ENCODE data around the gene RAP2A. TPM values are rescaled to one million over a fixed set of nuclear protein-coding genes. Genes with fewer than 3 reads are reported as not detected.

Gene RAP2A
- total and polyA plus RNA-seq, 9 of the 15 experiments (the other 6 are each of a cell fraction or from before 2014, with no cell fraction given): 1.8 to 11.7 (median 5.6) TPM

DNA sequence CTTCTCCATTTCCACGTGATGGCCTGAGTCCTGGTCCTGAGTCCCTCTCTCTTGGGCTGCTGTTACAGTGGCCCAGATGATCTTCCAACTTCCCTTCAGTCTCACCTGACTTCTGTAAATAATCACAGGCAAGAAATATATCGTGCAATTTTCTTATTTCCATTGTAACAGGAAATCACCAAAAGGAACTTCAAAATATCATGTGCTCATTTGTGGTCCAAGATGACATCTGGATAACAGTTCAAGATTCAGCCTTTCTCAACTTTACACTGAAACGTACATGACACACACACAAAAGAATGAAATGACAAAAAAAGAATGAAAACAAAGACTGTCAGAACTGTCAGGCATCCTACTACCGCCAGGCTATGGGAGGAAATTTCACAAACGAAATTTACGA, 22.0 kb upstream of the RAP2A start (continued):
- TF ChIP-seq, protein P1, sequence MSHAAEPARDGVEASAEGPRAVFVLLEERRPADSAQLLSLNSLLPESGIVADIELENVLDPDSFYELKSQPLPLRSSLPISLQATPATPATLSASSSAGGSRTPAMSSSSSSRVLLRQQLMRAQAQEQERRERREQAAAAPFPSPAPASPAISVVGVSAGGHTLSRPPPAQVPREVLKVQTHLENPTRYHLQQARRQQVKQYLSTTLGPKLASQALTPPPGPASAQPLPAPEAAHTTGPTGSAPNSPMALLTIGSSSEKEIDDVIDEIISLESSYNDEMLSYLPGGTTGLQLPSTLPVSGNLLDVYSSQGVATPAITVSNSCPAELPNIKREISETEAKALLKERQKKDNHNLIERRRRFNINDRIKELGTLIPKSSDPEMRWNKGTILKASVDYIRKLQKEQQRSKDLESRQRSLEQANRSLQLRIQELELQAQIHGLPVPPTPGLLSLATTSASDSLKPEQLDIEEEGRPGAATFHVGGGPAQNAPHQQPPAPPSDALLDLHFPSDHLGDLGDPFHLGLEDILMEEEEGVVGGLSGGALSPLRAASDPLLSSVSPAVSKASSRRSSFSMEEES (CRISPR knock-in tag; IDR thresholded peaks at IDR 0.05): no peak

DNA sequence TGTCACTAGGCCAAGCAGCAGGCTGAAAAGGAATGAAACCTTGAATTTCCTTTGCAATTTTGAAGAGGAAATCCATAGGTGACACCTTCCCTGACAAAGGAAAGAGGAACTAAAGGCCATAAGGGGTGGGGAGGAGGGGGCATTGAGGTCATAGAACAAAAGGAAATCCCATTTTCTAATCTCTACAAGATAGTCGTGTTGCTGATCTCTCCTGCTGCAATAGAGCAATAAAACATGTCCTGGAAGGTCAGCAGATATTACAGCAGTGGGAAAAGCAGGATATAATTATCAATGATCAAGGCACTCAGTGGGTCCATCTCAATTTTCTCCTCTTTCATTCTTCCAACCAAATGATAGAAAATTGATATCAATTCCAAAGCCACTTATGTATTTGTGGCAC, 20.3 kb upstream of the RAP2A start:
- no peak overlapping the region for H3K4me3 ChIP-seq
- H3K27me3 ChIP-seq (ENCODE audit: control insufficient read depth in 2 of 2, insufficient read depth in 2 of 2, low read length in 2 of 2): no peaks in the 10 kb centered on the region
- no peaks in the 10 kb centered on the region for H3K79me2 ChIP-seq (ENCODE audit: control insufficient read depth, insufficient read depth, low read length)
- BruUV-seq (replicated peaks): no TSS peak
- no peaks in the 10 kb centered on the region for H4K20me1 ChIP-seq (replicated peaks; ENCODE audit: control insufficient read depth, insufficient read depth, low read length)
- in situ Hi-C loops (cut with MboI): no loop called here
- no peak overlapping the region for H3K4me2 ChIP-seq (ENCODE audit: insufficient read depth, low read length)
- TF ChIP-seq, protein P2, sequence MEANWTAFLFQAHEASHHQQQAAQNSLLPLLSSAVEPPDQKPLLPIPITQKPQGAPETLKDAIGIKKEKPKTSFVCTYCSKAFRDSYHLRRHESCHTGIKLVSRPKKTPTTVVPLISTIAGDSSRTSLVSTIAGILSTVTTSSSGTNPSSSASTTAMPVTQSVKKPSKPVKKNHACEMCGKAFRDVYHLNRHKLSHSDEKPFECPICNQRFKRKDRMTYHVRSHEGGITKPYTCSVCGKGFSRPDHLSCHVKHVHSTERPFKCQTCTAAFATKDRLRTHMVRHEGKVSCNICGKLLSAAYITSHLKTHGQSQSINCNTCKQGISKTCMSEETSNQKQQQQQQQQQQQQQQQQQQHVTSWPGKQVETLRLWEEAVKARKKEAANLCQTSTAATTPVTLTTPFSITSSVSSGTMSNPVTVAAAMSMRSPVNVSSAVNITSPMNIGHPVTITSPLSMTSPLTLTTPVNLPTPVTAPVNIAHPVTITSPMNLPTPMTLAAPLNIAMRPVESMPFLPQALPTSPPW (CRISPR knock-in tag; IDR thresholded peaks at IDR 0.05): peak; percentile 30; the same call in 1 of the 2 replicates
- TF ChIP-seq SOX6 (IDR thresholded peaks at IDR 0.05): 0 out of 2 replicates have a peak, but pooled peaks have one; percentile 31
- TF ChIP-seq TAF9B (IDR thresholded peaks at IDR 0.05; ENCODE audit: partially characterized antibody): no peak
- ChIA-PET POLR2A (no interaction called here), CTCF (ENCODE audit: low intra/inter-chr PET ratio) (no interaction called here)
- no peaks in the 10 kb centered on the region for H3K9me3 ChIP-seq (replicated peaks; ENCODE audit: control insufficient read depth, insufficient read depth, low read depth, low read length)
- H3K4me1 ChIP-seq (replicated peaks in 1 of 2; ENCODE audit: control insufficient read depth in 2 of 2, insufficient read depth in 2 of 2, low read length in 2 of 2): no peaks in the 10 kb centered on the region
- FAIRE-seq: no peak
- no peak overlapping the region for H3K9ac ChIP-seq (ENCODE audit: insufficient read depth in 1 of 2, low read depth in 2 of 2, low read length in 2 of 2)
- H3K36me3 ChIP-seq (ENCODE audit: control insufficient read depth, insufficient read depth, low read length): no peaks in the 10 kb centered on the region
- no peaks in the 10 kb centered on the region for H3K9me1 ChIP-seq (ENCODE audit: control insufficient read depth, insufficient read depth, low read length)
- H3K27ac ChIP-seq (ENCODE audit: extremely low read depth, low read depth, low read length): no peak overlapping the region
- WGBS (ENCODE audit: insufficient coverage, low coverage, missing lambda C conversion rate): 0% methylated on average over 1 of the region's 1 CpG
- no peak for ATAC-seq
- no peak overlapping the region for H2AFZ ChIP-seq (ENCODE audit: low read depth, low read length)
- intact Hi-C loops (cut with micrococcal nuclease): no loop called here
- no peak for DNase-seq (ENCODE audit: extremely low read depth in 1 of 4, low spot score in 3 of 4)
